Epithelial cell of proximal tubule (primary cell): ENCODE data around the gene INTS6L. TPM values are rescaled to one million over a fixed set of nuclear protein-coding genes. Genes with fewer than 3 reads are reported as not detected.
A peak's percentile ranks its signal among the peaks of the same experiment; 100 is the strongest.

Source experiments
- DNase-seq: peaks from one replicate; pipeline ENCODE4 v3.0.0-alpha.2; 2011; ENCODE audit warnings: low read depth
- H3K4me3 ChIP-seq: 2 replicates; pipeline ENCODE4 v1.5.1; 2011; ENCODE audit warnings: low read depth, mild to moderate bottlenecking, low read length
- CTCF ChIP-seq: conservative IDR thresholded peaks from 2 replicates; pipeline ENCODE4 v1.5.1; 2012; ENCODE audit warnings: low read depth, mild to moderate bottlenecking, low read length
- total RNA-seq: library from RNA; depleted of rRNA; stranded (reverse); fragments of >200 nt; gene quantifications from 2 replicates; pipeline ENCODE4 v1.2.3, GENCODE V29; 2015

Gene INTS6L
- total RNA-seq, 1 donor from 2014 or later = 2.0 TPM

GRCh38 chrX:135535077-135535940 lies 14.8 kb downstream of the INTS6L start:
- no peak for DNase-seq
- no peak for TF ChIP-seq CTCF
- no peak overlapping the region for H3K4me3 ChIP-seq

GRCh38 chrX:135536877-135537276 lies 16.4 kb downstream of the INTS6L start:
- H3K4me3 ChIP-seq = no peak overlapping the region
- no peak for DNase-seq
- TF ChIP-seq CTCF = no peak

- no peak for TF ChIP-seq CTCF
- no peak for DNase-seq
- no peak overlapping the region for H3K4me3 ChIP-seq
These were observed 20.9 kb downstream of the INTS6L start for GRCh38 chrX:135541351-135541750.

- no peak for TF ChIP-seq CTCF
These were observed 22.7 kb downstream of the INTS6L start for GRCh38 chrX:135543172-135543571.

GRCh38 chrX:135543924-135544323 lies 23.5 kb downstream of the INTS6L start:
- TF ChIP-seq CTCF = peak; percentile 29
- no peak for DNase-seq
- H3K4me3 ChIP-seq = no peak overlapping the region

More at GRCh38 chrX:135543172-135543571, 22.7 kb downstream of the INTS6L start:
- H3K4me3 ChIP-seq = no peak overlapping the region
- no peak for DNase-seq

GRCh38 chrX:135544338-135544948 lies 24.0 kb downstream of the INTS6L start:
- no peak overlapping the region for H3K4me3 ChIP-seq
- no peak for DNase-seq
- no peak for TF ChIP-seq CTCF

GRCh38 chrX:135547767-135548166 lies 27.3 kb downstream of the INTS6L start:
- H3K4me3 ChIP-seq = no peak overlapping the region

More at GRCh38 chrX:135547767-135548166, 27.3 kb downstream of the INTS6L start:
- TF ChIP-seq CTCF = no peak
- DNase-seq = no peak
